ENCODE results near the gene TBC1D1.

TBC1D1 gene, protein sequence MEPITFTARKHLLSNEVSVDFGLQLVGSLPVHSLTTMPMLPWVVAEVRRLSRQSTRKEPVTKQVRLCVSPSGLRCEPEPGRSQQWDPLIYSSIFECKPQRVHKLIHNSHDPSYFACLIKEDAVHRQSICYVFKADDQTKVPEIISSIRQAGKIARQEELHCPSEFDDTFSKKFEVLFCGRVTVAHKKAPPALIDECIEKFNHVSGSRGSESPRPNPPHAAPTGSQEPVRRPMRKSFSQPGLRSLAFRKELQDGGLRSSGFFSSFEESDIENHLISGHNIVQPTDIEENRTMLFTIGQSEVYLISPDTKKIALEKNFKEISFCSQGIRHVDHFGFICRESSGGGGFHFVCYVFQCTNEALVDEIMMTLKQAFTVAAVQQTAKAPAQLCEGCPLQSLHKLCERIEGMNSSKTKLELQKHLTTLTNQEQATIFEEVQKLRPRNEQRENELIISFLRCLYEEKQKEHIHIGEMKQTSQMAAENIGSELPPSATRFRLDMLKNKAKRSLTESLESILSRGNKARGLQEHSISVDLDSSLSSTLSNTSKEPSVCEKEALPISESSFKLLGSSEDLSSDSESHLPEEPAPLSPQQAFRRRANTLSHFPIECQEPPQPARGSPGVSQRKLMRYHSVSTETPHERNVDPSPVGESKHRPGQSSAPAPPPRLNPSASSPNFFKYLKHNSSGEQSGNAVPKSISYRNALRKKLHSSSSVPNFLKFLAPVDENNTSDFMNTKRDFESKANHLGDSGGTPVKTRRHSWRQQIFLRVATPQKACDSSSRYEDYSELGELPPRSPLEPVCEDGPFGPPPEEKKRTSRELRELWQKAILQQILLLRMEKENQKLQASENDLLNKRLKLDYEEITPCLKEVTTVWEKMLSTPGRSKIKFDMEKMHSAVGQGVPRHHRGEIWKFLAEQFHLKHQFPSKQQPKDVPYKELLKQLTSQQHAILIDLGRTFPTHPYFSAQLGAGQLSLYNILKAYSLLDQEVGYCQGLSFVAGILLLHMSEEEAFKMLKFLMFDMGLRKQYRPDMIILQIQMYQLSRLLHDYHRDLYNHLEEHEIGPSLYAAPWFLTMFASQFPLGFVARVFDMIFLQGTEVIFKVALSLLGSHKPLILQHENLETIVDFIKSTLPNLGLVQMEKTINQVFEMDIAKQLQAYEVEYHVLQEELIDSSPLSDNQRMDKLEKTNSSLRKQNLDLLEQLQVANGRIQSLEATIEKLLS (N-terminal part only)

GRCh38 chr4:37890801-37891259 lies at the start of gene TBC1D1:
Gene TBC1D1, plus strand, starts transcription at chr4:37891084. Its CDS starts 11,012 bp downstream, at chr4:37902096.
- no peak for DNase-seq (ENCODE audit: low read depth)

GRCh38 chr4:37844204-37844603 lies 46.7 kb upstream of the TBC1D1 start:
- DNase-seq (ENCODE audit: low read depth): no peak

GRCh38 chr4:37845201-37845600 lies 45.7 kb upstream of the TBC1D1 start:
- no peak for DNase-seq (ENCODE audit: low read depth)

- DNase-seq (ENCODE audit: low read depth): no peak
Measured at GRCh38 chr4:37847311-37847884, 43.5 kb upstream of the TBC1D1 start.

GRCh38 chr4:37852376-37852775 lies 38.5 kb upstream of the TBC1D1 start:
- DNase-seq (ENCODE audit: low read depth): no peak

DNA sequence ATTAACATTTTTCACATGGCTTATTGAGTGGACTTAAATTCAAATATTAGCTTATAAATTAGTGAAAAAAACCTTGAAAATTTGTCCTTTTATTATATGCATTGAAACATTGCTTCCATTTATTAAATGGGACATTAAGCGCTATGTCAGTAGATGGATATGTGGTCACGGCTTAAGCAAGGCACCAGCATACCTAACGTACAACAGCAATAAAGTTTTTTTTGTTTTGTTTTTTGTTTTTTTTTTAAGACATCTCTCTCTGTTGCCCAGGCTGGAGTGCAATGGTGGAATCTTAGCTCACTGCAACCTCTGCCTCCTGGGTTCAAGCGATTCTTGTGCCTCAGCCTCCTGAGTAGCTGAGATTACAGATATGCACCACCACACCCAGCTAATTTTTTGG lies 32.8 kb upstream of the TBC1D1 start:
- no peak for DNase-seq (ENCODE audit: low read depth)

- DNase-seq (ENCODE audit: low read depth): no peak
Measured at GRCh38 chr4:37858872-37859271, 32.0 kb upstream of the TBC1D1 start.

DNA sequence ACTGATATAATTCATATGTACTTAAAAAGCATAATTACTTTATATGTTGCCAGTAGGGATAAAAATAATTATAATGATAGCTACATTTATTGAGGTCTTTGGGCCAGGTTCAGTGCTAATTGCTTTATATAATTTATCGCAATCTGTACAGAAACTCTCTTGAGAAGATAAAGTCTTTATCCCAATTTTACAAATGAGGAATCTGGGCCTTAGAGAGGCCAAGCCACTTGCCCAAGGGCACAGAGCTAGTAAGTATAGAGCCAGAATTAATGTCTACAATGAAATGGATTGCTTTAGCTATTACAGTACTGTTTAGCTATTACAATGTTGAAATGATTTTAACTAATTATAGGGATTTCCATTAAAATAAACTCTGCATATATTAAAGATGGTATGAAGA lies 30.6 kb upstream of the TBC1D1 start:
- DNase-seq (ENCODE audit: low read depth): no peak

GRCh38 chr4:37862961-37863360 lies 27.9 kb upstream of the TBC1D1 start:
- DNase-seq (ENCODE audit: low read depth): no peak

DNA sequence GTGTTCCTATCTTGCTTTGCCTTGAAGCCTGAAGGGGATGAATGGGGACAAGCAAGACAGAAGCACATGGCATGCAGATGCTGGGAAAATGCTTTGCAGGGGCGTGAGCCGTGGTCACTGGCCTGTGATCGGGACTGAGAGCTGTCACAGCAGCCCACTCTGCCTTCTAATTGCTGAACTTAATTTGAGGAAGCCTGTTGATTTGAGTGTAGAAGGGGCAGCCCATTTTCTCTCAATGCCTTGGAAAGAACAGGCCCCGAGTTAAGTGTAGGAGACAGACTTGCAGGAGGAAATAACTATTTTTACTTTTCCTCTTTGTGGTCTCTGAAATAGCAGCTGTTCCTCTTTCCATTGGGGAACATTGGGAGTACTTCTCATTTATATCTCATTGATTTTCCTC lies 26.1 kb upstream of the TBC1D1 start:
- DNase-seq (ENCODE audit: low read depth): no peak

DNA sequence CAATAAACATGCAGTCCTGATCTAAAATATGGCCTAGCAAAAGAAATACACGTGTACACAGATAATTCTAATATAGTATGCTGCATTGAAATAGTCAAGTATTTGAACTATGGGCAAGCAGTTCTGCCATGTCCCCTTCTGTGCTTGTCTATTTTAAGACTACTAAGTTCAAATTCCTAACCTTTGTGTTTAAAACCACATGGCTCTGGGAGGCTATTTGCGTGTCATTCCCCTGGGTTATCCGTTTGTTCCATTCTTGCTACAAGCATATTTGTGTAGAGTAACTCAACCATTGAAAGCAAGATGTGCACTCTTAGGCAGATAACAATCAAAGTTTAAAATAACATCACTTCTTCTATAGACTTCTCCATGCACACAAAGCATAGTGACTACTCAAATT lies 25.4 kb upstream of the TBC1D1 start:
- DNase-seq (ENCODE audit: low read depth): no peak

- DNase-seq (ENCODE audit: low read depth): no peak
Measured at GRCh38 chr4:37867102-37867501, 23.8 kb upstream of the TBC1D1 start.

GRCh38 chr4:37868238-37868637 lies 22.6 kb upstream of the TBC1D1 start:
- DNase-seq (ENCODE audit: low read depth): no peak

GRCh38 chr4:37872310-37872988 lies 18.4 kb upstream of the TBC1D1 start:
- DNase-seq (ENCODE audit: low read depth): no peak

GRCh38 chr4:37873386-37873785 lies 17.5 kb upstream of the TBC1D1 start:
- DNase-seq (ENCODE audit: low read depth): no peak

DNA sequence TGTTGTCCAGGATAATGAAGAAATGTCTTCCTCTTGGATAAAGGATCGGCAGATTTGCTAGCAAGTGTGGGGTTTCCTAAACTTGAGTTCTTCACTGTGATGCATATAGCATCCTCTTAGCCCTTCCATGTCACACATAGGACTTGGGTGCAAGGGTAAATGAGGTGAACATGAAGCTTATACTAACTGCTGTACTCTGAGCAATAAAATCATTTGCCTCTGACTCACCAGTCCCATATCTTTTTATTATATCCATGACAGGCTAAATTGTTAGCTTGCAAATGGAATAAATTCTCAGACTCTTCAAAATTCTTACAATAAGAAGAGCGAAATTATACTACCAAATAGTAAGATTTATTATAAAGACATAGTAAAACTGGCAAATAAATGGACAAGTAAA lies 14.7 kb upstream of the TBC1D1 start:
- DNase-seq (ENCODE audit: low read depth): no peak

GRCh38 chr4:37879365-37879764 lies 11.5 kb upstream of the TBC1D1 start:
- no peak for DNase-seq (ENCODE audit: low read depth)

DNA sequence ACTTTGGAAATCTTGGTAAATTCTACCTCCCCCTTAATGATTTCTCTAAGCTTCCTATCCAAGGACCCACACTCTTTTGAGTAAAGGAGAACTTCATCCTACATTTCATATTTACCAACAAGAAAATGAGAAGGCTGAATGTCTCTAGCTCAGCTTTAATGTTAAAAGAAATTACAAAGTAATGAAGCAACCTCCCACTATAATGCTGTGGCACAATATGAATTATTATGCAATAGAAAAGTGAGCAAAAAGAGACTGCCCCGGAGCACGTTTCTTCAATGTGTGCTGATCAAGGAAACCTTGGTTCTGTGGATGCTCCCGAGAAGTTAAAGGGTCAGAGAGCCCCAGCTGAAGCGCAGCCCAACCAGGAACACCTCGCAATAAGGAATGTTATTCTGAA lies 9.1 kb upstream of the TBC1D1 start:
- no peak for DNase-seq (ENCODE audit: low read depth)

- no peak for DNase-seq (ENCODE audit: low read depth)
Measured at GRCh38 chr4:37882665-37883296, 8.1 kb upstream of the TBC1D1 start.

DNA sequence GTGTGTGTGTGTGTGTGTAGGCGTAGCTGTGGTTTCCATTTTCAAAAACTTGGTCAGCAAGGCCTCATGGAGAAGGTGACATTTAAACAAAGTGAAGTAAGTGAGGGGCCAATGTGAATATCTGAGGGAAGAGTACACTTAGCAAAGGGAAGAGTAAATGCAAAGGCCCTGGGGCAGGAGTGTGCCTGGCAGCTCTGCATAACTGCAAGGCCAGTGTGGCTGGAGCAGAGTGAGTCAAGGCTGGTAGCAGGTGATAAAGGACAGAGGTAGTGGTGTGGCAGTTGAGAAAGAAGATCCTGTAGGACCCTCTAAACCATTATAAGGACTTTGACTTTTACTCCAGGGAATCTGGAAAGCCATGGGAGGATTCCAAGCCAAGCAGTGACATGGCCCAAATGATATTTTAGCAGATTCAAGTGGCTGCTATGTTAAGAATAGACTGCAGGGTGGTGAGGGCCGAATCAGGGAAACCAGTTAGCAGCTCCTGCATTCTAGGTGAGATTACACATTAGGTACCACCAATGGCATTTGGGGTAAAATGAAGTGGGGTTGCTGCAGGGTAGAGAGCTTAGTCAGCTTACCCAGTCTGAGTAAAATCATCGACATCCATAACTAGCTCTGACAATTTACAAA lies 5.9 kb upstream of the TBC1D1 start:
- DNase-seq (ENCODE audit: low read depth): no peak
